Colonic mucosa (tissue), 4 donors: ENCODE data around the gene SCN10A. TPM values are rescaled to one million over a fixed set of nuclear protein-coding genes. Genes with fewer than 3 reads are reported as not detected.

Source experiments
- DNase-seq: peaks from one replicate; pipeline ENCODE4 v3.0.0-alpha.2; 2020
- H3K27ac ChIP-seq: fragments of 200-600 bp; one replicate; pipeline ENCODE4 v1.8.0; 2021
- H3K27me3 ChIP-seq: fragments of 200-600 bp; one replicate; pipeline ENCODE4 v1.8.0; 2021
- H3K36me3 ChIP-seq: fragments of 200-600 bp; one replicate; pipeline ENCODE4 v1.8.0; 2021
- H3K4me1 ChIP-seq: fragments of 200-600 bp; one replicate; pipeline ENCODE4 v1.8.0; 2021; ENCODE audit warnings: mild to moderate bottlenecking
- H3K4me3 ChIP-seq: fragments of 200-600 bp; one replicate; pipeline ENCODE4 v1.8.0; 2021
- H3K9ac ChIP-seq, 2 donors: one replicate each; pipeline ENCODE4 v1.7.0; 2013; ENCODE audit warnings: control low read depth in 2 of 2, low read depth in 2 of 2, low read length in 2 of 2
- H3K9me3 ChIP-seq: fragments of 200-600 bp; one replicate; pipeline ENCODE4 v1.8.0; 2021
- CTCF ChIP-seq: fragments of 200-600 bp; IDR thresholded peaks from one replicate; pipeline ENCODE4 v1.8.0; 2022; ENCODE audit warnings: antibody characterized with exemption, mild to moderate bottlenecking
- intact Hi-C: fragments of 100-400 bp; cut with DNase I; formaldehyde crosslinking; loops from one replicate; pipeline ENCODE4 v1.14.1; 2022
- total RNA-seq, 2 donors: library from RNA; stranded (reverse); fragmentation: NEBNext Ultra II Directional in 1 of 2; extraction: Animal tissue kit (Norgen Biotek cat#: 25700) in 1 of 2; gene quantifications; one replicate each; pipeline ENCODE4 v1.2.1, GENCODE V29; 2021
- donor health status: healthy.
- donor health status: DM: no; HTN: no; CAD: no.
- donor health status: DM: no; HTN: no; CAD: no.

The SCN10A gene
- total RNA-seq, 2 donors from 2014 or later: not detected

- no peaks in the 10 kb centered on the region for H3K27me3 ChIP-seq
- no peak overlapping the region for H3K9ac ChIP-seq
- DNase-seq: no peak
- H3K36me3 ChIP-seq: no peaks in the 10 kb centered on the region
- no peak for TF ChIP-seq CTCF
- H3K27ac ChIP-seq: no peak overlapping the region
- intact Hi-C loops: no loop called here
- H3K4me3 ChIP-seq: no peak overlapping the region
- no peaks in the 10 kb centered on the region for H3K9me3 ChIP-seq
- H3K4me1 ChIP-seq: no peaks in the 10 kb centered on the region
Observed at GRCh38 chr3:38669668-38670067, 146.3 kb downstream of the SCN10A start.

GRCh38 chr3:38662544-38662943 is 153.5 kb downstream of the SCN10A start:
- TF ChIP-seq CTCF: peak; percentile 28
- intact Hi-C loops: no loop called here
- H3K9ac ChIP-seq: no peak overlapping the region
- no peaks in the 10 kb centered on the region for H3K4me1 ChIP-seq
- no peak overlapping the region for H3K4me3 ChIP-seq
- no peak overlapping the region for H3K27ac ChIP-seq
- no peak for DNase-seq
- no peaks in the 10 kb centered on the region for H3K9me3 ChIP-seq
- no peaks in the 10 kb centered on the region for H3K27me3 ChIP-seq
- no peaks in the 10 kb centered on the region for H3K36me3 ChIP-seq

GRCh38 chr3:38658841-38659240 is 157.2 kb downstream of the SCN10A start:
- no peaks in the 10 kb centered on the region for H3K9me3 ChIP-seq
- no peaks in the 10 kb centered on the region for H3K27me3 ChIP-seq
- no peak for TF ChIP-seq CTCF
- intact Hi-C loops: loop anchor here (5.0 kb wide), 1 partner anchor 137 kb away; no protein-coding TSS in a partner anchor
- no peak overlapping the region for H3K4me3 ChIP-seq
- no peak overlapping the region for H3K9ac ChIP-seq
- H3K27ac ChIP-seq: no peak overlapping the region
- no peaks in the 10 kb centered on the region for H3K4me1 ChIP-seq
- no peaks in the 10 kb centered on the region for H3K36me3 ChIP-seq
- no peak for DNase-seq

DNA sequence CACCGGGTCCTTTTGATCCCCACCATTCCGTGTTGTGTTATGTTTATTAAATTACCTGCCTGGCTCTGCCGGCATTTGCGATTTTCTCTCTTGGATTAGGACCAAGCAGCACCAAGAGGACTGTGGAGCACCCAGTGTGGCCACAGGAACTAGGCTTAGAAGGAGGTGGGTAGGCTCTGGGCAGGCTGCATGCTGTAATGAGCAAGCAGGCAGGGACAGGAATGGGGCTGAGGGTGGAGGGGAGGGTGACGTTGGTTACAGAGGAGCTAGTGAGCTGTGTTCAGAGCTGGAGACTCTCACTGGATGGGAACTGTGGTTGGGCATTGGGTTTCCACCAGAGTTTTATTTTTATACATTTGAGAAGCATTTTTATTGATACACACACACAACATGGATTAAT is 158.6 kb downstream of the SCN10A start:
- Histone ChIP-seq H3K36me3 (no peaks in the 10 kb centered on the region), H3K27me3 (no peaks in the 10 kb centered on the region), H3K9me3 (no peaks in the 10 kb centered on the region), H3K4me1 (no peaks in the 10 kb centered on the region), H3K9ac (no peak overlapping the region), H3K27ac (no peak overlapping the region), H3K4me3 (no peak overlapping the region)
- intact Hi-C loops: loop anchor here (5.0 kb wide), 1 partner anchor 135 kb away; no protein-coding TSS in a partner anchor
- no peak for TF ChIP-seq CTCF
- DNase-seq: no peak

GRCh38 chr3:38655708-38656300 is 160.2 kb downstream of the SCN10A start:
- no peak overlapping the region for H3K27ac ChIP-seq
- no peaks in the 10 kb centered on the region for H3K36me3 ChIP-seq
- no peak overlapping the region for H3K4me3 ChIP-seq
- H3K4me1 ChIP-seq: no peaks in the 10 kb centered on the region
- no peak for DNase-seq
- peak; percentile 48 for TF ChIP-seq CTCF
- H3K27me3 ChIP-seq: no peaks in the 10 kb centered on the region
- H3K9ac ChIP-seq: no peak overlapping the region
- intact Hi-C loops: loop anchor here (5.0 kb wide), 1 partner anchor 134 kb away; no protein-coding TSS in a partner anchor
- no peaks in the 10 kb centered on the region for H3K9me3 ChIP-seq
